HepG2 (cell line): ENCODE measurements around the gene WDR27. TPM values are rescaled to one million over a fixed set of nuclear protein-coding genes. Genes with fewer than 3 reads are reported as not detected.

Experiments
- ATAC-seq: fragments of 200-7000 bp; cut with Tn5 transposase; 3 replicates; pipeline ENCODE4 v1.9.1; 2020; ENCODE audit warnings: mild to moderate bottlenecking, moderate library complexity
- BruUV-seq: library from RNA; stranded (reverse); fragments of 400-500 nt; replicated peaks from 2 replicates; lab custom pipeline; 2021; lab: Mats Ljungman, UMichigan
- CTCF ChIA-PET: fragments of 300-600 bp; formaldehyde crosslinking; extraction: SDS; loops from one replicate; lab custom pipeline; 2021; ENCODE audit warnings: low total read pairs, inconsistent platforms, low intra/inter-chr PET ratio; lab: Yijun Ruan, JAX
- POLR2A ChIA-PET: fragments of 350-600 bp; sonication (Branson Sonifier 250); formaldehyde crosslinking; loops from one replicate; lab custom pipeline; 2020; ENCODE audit warnings: antibody characterized with exemption, inconsistent platforms; lab: Yijun Ruan, JAX
- DNase-seq: peaks from one replicate; pipeline ENCODE4 v3.0.0-alpha.2; 2015; ENCODE audit warnings: low spot score
- FAIRE-seq: peaks from 3 replicates; lab custom pipeline; 2011; peaks lifted over from hg19 to GRCh38; lab: Jason Lieb, UNC
- H2AFZ ChIP-seq: one replicate; pipeline ENCODE4 v1.6.1; 2011; ENCODE audit warnings: low read length, inconsistent platforms
- H3K27ac ChIP-seq: fragments of 300-600 bp; 3 replicates; pipeline ENCODE4 v1.8.0; 2011; ENCODE audit warnings: mixed run types, mild to moderate bottlenecking, mixed read lengths, low read length, inconsistent platforms; ENCODE audit not compliant: insufficient read depth; ENCODE audit errors: extremely low read length
- H3K27me3 ChIP-seq, 2 experiments: fragments of 200-600 bp in 1 of 2; 2 replicates in 1 of 2; 3 replicates in 1 of 2; pipeline versions ENCODE4 v1.6.0 to v1.8.0; 2011; ENCODE audit warnings: low read length in 2 of 2, mild to moderate bottlenecking in 2 of 2, moderate library complexity in 2 of 2, inconsistent platforms in 1 of 2; ENCODE audit not compliant: insufficient read depth in 2 of 2, control insufficient read depth in 1 of 2
- H3K36me3 ChIP-seq, 2 experiments: fragments of 200-600 bp in 1 of 2; replicated peaks in 1 of 2; 2 replicates in 1 of 2; 3 replicates in 1 of 2; pipeline versions ENCODE4 v1.5.1 to v1.8.0; 2011; ENCODE audit warnings: low read length in 2 of 2, inconsistent platforms in 1 of 2; ENCODE audit not compliant: insufficient read depth in 2 of 2, control insufficient read depth in 1 of 2
- H3K4me1 ChIP-seq: 2 replicates; pipeline ENCODE4 v1.5.1; 2012; ENCODE audit warnings: low read length, inconsistent platforms; ENCODE audit not compliant: insufficient read depth
- H3K4me2 ChIP-seq: 2 replicates; pipeline ENCODE4 v1.6.0; 2011; ENCODE audit warnings: low read depth, low read length, inconsistent platforms
- H3K4me3 ChIP-seq, 3 experiments: fragments of 200-600 bp in 1 of 3; sonication (generic), shearing (Covaris generic) in 1 of 3; replicated peaks in 1 of 3; 2 replicates each; pipeline ENCODE4 v1.5.1; 2011 to 2016; ENCODE audit warnings: low read length in 3 of 3, inconsistent platforms in 2 of 3, low read depth in 2 of 3, mild to moderate bottlenecking in 2 of 3, control low read depth in 1 of 3, mixed read lengths in 1 of 3; ENCODE audit not compliant: insufficient read depth in 1 of 3
- H3K79me2 ChIP-seq: one replicate; pipeline ENCODE4 v1.6.1; 2011; ENCODE audit warnings: low read length, inconsistent platforms; ENCODE audit not compliant: insufficient read depth
- H3K9ac ChIP-seq: 2 replicates; pipeline ENCODE4 v1.6.0; 2011; ENCODE audit warnings: mild to moderate bottlenecking, low read depth, low read length, inconsistent platforms; ENCODE audit not compliant: insufficient read depth
- H3K9me3 ChIP-seq: 2 replicates; pipeline ENCODE4 v1.5.1; 2012; ENCODE audit warnings: mild to moderate bottlenecking, low read length
- H4K20me1 ChIP-seq: 2 replicates; pipeline ENCODE4 v1.6.0; 2011; ENCODE audit warnings: inconsistent platforms, mild to moderate bottlenecking, low read length, moderate library complexity; ENCODE audit not compliant: insufficient read depth
- HNF1B ChIP-seq: sonication (generic); formaldehyde crosslinking; IDR thresholded peaks from 2 replicates; pipeline ENCODE4 v1.5.1; 2020; ENCODE audit warnings: mild to moderate bottlenecking, moderate library complexity, missing genetic modification reagents
- HOXD1 ChIP-seq: sonication (generic); formaldehyde crosslinking; IDR thresholded peaks from 2 replicates; pipeline ENCODE4 v1.5.0; 2020; ENCODE audit warnings: missing genetic modification reagents
- SAP130 ChIP-seq: IDR thresholded peaks from 2 replicates; pipeline ENCODE4 v1.6.1; 2016; ENCODE audit warnings: low read depth
- ZNF407 ChIP-seq: sonication (generic); formaldehyde crosslinking; IDR thresholded peaks from one replicate; pipeline ENCODE4 v1.5.1; 2020; ENCODE audit warnings: mild to moderate bottlenecking, missing genetic modification reagents; ENCODE audit errors: not compliant biosample characterization
- ZNF674 ChIP-seq: sonication (generic); formaldehyde crosslinking; IDR thresholded peaks from 2 replicates; pipeline ENCODE4 v1.5.0; 2020; ENCODE audit warnings: low read depth, mild to moderate bottlenecking, missing genetic modification reagents
- ZNF766 ChIP-seq: sonication (generic); formaldehyde crosslinking; IDR thresholded peaks from 2 replicates; pipeline ENCODE4 v1.5.0; 2020; ENCODE audit warnings: missing genetic modification reagents, borderline replicate concordance
- WGBS: methylation state at CpG from one replicate; pipeline ENCODE4 v1.1.6; 2017; ENCODE audit warnings: low lambda C conversion rate; 5-methylcytosine and 5-hydroxymethylcytosine counted together
- in situ Hi-C: cut with HindIII; loops from 2 replicates; pipeline ENCODE4 v1.10.0; 2017; ENCODE audit warnings: low pct_unique_long_range_greater_than_20kb; ENCODE audit not compliant: extremely low pct_ligation_motif_present
- intact Hi-C: fragments of 100-400 bp; cut with micrococcal nuclease; formaldehyde crosslinking; loops from one replicate; pipeline ENCODE4 v1.10.0; 2022; ENCODE audit not compliant: unreplicated experiment
- polyA plus RNA-seq, 8 experiments: library from polyadenylated mRNA; depleted of rRNA in 3 of 8; stranded (reverse) in 7 of 8; unstranded in 1 of 8; fragments of >200 nt; fragmentation: Illumina TruSeq in 4 of 8; extraction: Trizol in 4 of 8; gene quantifications; 2 replicates each; pipeline versions ENCODE4 v1.2.1 to v1.2.3, GENCODE V29; 2011 to 2016; ENCODE audit warnings: low read depth in 4 of 8, missing spikeins in 1 of 8, mixed read lengths in 1 of 8; ENCODE audit not compliant: insufficient read depth in 1 of 8
- total RNA-seq, 5 experiments: library from RNA; depleted of rRNA; stranded (reverse); fragments of >200 nt; fragmentation: Illumina TruSeq; extraction: Trizol; gene quantifications; 2 replicates each; pipeline ENCODE4 v1.2.3, GENCODE V29; 2016; ENCODE audit warnings: low read depth in 1 of 5
- TF ChIP-seq, protein P1 (sequence below): sonication (generic); formaldehyde crosslinking; IDR thresholded peaks from 2 replicates; pipeline ENCODE4 v1.4.0; 2020; ENCODE audit warnings: missing genetic modification reagents, borderline replicate concordance

WDR27 gene
- total and polyA plus RNA-seq, 2 of the 13 experiments (the other 11 are each of a cell fraction or from before 2014, with no cell fraction given), result 34.1 to 80.3 TPM

- TF ChIP-seq, protein P1, sequence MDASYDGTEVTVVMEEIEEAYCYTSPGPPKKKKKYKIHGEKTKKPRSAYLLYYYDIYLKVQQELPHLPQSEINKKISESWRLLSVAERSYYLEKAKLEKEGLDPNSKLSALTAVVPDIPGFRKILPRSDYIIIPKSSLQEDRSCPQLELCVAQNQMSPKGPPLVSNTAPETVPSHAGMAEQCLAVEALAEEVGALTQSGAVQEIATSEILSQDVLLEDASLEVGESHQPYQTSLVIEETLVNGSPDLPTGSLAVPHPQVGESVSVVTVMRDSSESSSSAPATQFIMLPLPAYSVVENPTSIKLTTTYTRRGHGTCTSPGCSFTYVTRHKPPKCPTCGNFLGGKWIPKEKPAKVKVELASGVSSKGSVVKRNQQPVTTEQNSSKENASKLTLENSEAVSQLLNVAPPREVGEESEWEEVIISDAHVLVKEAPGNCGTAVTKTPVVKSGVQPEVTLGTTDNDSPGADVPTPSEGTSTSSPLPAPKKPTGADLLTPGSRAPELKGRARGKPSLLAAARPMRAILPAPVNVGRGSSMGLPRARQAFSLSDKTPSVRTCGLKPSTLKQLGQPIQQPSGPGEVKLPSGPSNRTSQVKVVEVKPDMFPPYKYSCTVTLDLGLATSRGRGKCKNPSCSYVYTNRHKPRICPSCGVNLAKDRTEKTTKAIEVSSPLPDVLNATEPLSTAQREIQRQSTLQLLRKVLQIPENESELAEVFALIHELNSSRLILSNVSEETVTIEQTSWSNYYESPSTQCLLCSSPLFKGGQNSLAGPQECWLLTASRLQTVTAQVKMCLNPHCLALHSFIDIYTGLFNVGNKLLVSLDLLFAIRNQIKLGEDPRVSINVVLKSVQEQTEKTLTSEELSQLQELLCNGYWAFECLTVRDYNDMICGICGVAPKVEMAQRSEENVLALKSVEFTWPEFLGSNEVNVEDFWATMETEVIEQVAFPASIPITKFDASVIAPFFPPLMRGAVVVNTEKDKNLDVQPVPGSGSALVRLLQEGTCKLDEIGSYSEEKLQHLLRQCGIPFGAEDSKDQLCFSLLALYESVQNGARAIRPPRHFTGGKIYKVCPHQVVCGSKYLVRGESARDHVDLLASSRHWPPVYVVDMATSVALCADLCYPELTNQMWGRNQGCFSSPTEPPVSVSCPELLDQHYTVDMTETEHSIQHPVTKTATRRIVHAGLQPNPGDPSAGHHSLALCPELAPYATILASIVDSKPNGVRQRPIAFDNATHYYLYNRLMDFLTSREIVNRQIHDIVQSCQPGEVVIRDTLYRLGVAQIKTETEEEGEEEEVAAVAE (CRISPR knock-in tag), result no peak
Observed at GRCh38 chr6:169424821-169425240, 277.0 kb downstream of the WDR27 start (continued).

DNA sequence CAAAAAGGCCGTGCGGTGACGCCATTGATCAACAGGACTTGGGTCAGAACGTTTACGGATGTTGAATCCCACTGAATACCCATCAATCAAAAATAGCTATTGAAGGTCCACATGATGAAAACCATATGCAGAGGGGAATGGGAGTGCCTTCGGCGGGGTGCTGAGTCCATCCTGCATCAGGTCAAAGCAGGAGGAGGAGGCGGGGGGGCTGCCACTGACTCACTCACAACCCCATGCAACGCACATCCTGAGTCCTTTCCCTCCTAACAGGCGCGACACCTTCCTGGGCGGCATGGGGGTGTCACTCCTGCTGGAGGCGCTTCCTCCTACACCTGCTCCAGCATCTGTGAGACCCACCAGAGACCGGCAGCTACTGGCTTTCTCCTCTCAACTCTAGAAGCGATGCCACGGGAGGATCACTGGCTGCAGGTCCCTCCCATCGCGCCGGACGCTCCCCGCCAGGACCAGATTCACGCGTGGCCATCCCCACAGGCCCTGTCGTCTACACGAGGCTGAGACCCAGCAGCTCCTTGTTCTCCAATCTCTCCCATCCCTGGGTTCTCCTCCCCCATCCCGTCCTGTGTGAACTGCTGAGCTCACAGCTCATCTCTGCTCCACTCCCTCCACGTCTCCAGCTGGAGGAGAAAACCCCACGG lies 277.6 kb downstream of the WDR27 start:
- Histone ChIP-seq H3K27me3 (peaks cover 5 to 51% of the 10 kb centered on the region in 2 experiments; a peak in 4 of 5 replicates), H3K4me3 (no peak overlapping the region), H3K9ac (no peak overlapping the region), H3K27ac (no peak overlapping the region), H4K20me1 (no peaks in the 10 kb centered on the region), H3K36me3 (no peaks in the 10 kb centered on the region), H3K9me3 (no peaks in the 10 kb centered on the region), H3K79me2 (no peaks in the 10 kb centered on the region), H3K4me1 (peaks cover 20% of the 10 kb centered on the region; the same call in 1 of the 2 replicates), H2AFZ (no peak overlapping the region), H3K4me2 (no peak overlapping the region)
- POLR2A ChIA-PET, result no interaction called here
- WGBS, result 53% methylated on average over 25 of the region's 28 CpGs
- DNase-seq, result no peak
- intact Hi-C loops, result no loop called here
- BruUV-seq, result no TSS peak
- CTCF ChIA-PET, result no interaction called here
- no peak for ATAC-seq
- FAIRE-seq, result no peak
- in situ Hi-C loops, result no loop called here
- TF ChIP-seq ZNF766 (no peak), ZNF407 (CRISPR knock-in tag) (no peak), ZNF674 (CRISPR knock-in tag) (no peak), SAP130 (CRISPR knock-in tag) (no peak), HOXD1 (CRISPR knock-in tag) (no peak), HNF1B (CRISPR knock-in tag) (no peak)
